ENCODE measurements around the gene HEXD. TPM values are rescaled to one million over a fixed set of nuclear protein-coding genes. Genes with fewer than 3 reads are reported as not detected.

Gene HEXD
- total RNA-seq, 1 experiment from 2014 or later = 21.7 TPM

GRCh38 chr17:82463391-82463790, 45.2 kb downstream of the HEXD start:
- Histone ChIP-seq H3K27ac (ENCODE audit: low read length) (no peak overlapping the region), H3K9me3 (ENCODE audit: low read length) (no peaks in the 10 kb centered on the region), H2AFZ (ENCODE audit: low read length) (no peak overlapping the region), H3K4me3 (ENCODE audit: low read length) (no peak overlapping the region), H3K4me2 (ENCODE audit: low read depth, low read length, poor library complexity, severe bottlenecking) (no peak overlapping the region), H3K36me3 (ENCODE audit: insufficient read depth, low read length) (peaks cover 15% of the 10 kb centered on the region; the same call in 1 of the 2 replicates), H3K9ac (ENCODE audit: low read length) (no peak overlapping the region), H3K9me2 (replicated peaks; ENCODE audit: insufficient read depth, low read length) (no peaks in the 10 kb centered on the region), H4K20me1 (ENCODE audit: insufficient read depth, low read depth, low read length) (no peaks in the 10 kb centered on the region), H3K79me2 (ENCODE audit: low read length) (peaks cover 14% of the 10 kb centered on the region), H3K27me3 (ENCODE audit: low read length) (no peaks in the 10 kb centered on the region), H3K4me1 (ENCODE audit: low read length) (peaks cover 8% of the 10 kb centered on the region)
- DNase-seq = no peak

- H3K4me1 ChIP-seq (ENCODE audit: low read length) = peaks cover 8% of the 10 kb centered on the region
- no peaks in the 10 kb centered on the region for H3K9me3 ChIP-seq (ENCODE audit: low read length)
- no peak overlapping the region for H3K4me2 ChIP-seq (ENCODE audit: low read depth, low read length, poor library complexity, severe bottlenecking)
- no peaks in the 10 kb centered on the region for H3K9me2 ChIP-seq (replicated peaks; ENCODE audit: insufficient read depth, low read length)
- no peaks in the 10 kb centered on the region for H4K20me1 ChIP-seq (ENCODE audit: insufficient read depth, low read depth, low read length)
- H3K27me3 ChIP-seq (ENCODE audit: low read length) = no peaks in the 10 kb centered on the region
- no peak overlapping the region for H3K27ac ChIP-seq (ENCODE audit: low read length)
- H2AFZ ChIP-seq (ENCODE audit: low read length) = no peak overlapping the region
- no peak overlapping the region for H3K9ac ChIP-seq (ENCODE audit: low read length)
- peaks cover 22% of the 10 kb centered on the region for H3K36me3 ChIP-seq (ENCODE audit: insufficient read depth, low read length)
- no peak for DNase-seq
- H3K4me3 ChIP-seq (ENCODE audit: low read length) = no peak overlapping the region
- H3K79me2 ChIP-seq (ENCODE audit: low read length) = peaks cover 11% of the 10 kb centered on the region
These were observed 45.9 kb downstream of the HEXD start for GRCh38 chr17:82463925-82464566.

DNA sequence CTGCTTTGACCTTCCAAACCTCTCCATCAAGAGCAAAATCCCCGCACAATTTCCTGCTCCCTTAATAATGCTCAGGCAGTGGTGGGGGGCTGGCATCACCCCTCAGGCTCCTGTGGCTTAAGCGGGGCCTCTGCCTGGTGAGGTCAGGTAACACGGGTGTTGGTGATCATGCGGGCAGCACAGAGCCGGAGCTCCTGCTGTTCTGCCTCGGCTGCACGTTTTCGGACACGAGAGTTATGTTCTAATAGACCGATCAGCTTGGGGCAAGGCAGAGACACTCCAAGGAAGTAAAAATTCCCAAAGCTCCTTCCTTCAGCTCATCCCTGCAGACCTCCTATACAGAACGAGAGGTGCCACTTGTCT, 46.4 kb downstream of the HEXD start:
- no peak for DNase-seq
- H3K4me2 ChIP-seq (ENCODE audit: low read depth, low read length, poor library complexity, severe bottlenecking) = no peak overlapping the region
- H4K20me1 ChIP-seq (ENCODE audit: insufficient read depth, low read depth, low read length) = no peaks in the 10 kb centered on the region
- no peak overlapping the region for H2AFZ ChIP-seq (ENCODE audit: low read length)
- no peaks in the 10 kb centered on the region for H3K27me3 ChIP-seq (ENCODE audit: low read length)
- peaks cover 4% of the 10 kb centered on the region for H3K4me1 ChIP-seq (ENCODE audit: low read length)
- H3K79me2 ChIP-seq (ENCODE audit: low read length) = peaks cover 6% of the 10 kb centered on the region
- no peaks in the 10 kb centered on the region for H3K9me2 ChIP-seq (replicated peaks; ENCODE audit: insufficient read depth, low read length)
- no peak overlapping the region for H3K9ac ChIP-seq (ENCODE audit: low read length)
- no peak overlapping the region for H3K4me3 ChIP-seq (ENCODE audit: low read length)
- H3K27ac ChIP-seq (ENCODE audit: low read length) = no peak overlapping the region
- H3K9me3 ChIP-seq (ENCODE audit: low read length) = no peaks in the 10 kb centered on the region
- H3K36me3 ChIP-seq (ENCODE audit: insufficient read depth, low read length) = peaks cover 23% of the 10 kb centered on the region

- Histone ChIP-seq H4K20me1 (ENCODE audit: insufficient read depth, low read depth, low read length) (no peaks in the 10 kb centered on the region), H3K4me2 (ENCODE audit: low read depth, low read length, poor library complexity, severe bottlenecking) (no peak overlapping the region), H3K9ac (ENCODE audit: low read length) (no peak overlapping the region), H3K4me3 (ENCODE audit: low read length) (no peak overlapping the region), H3K27me3 (ENCODE audit: low read length) (no peaks in the 10 kb centered on the region), H3K9me2 (replicated peaks; ENCODE audit: insufficient read depth, low read length) (no peaks in the 10 kb centered on the region), H3K79me2 (ENCODE audit: low read length) (peaks cover under 1% of the 10 kb centered on the region), H3K36me3 (ENCODE audit: insufficient read depth, low read length) (peaks cover 27% of the 10 kb centered on the region), H2AFZ (ENCODE audit: low read length) (no peak overlapping the region), H3K27ac (ENCODE audit: low read length) (no peak overlapping the region), H3K4me1 (ENCODE audit: low read length) (no peaks in the 10 kb centered on the region), H3K9me3 (ENCODE audit: low read length) (no peaks in the 10 kb centered on the region)
- DNase-seq = no peak
These were observed 47.0 kb downstream of the HEXD start for GRCh38 chr17:82465023-82465603.

DNA sequence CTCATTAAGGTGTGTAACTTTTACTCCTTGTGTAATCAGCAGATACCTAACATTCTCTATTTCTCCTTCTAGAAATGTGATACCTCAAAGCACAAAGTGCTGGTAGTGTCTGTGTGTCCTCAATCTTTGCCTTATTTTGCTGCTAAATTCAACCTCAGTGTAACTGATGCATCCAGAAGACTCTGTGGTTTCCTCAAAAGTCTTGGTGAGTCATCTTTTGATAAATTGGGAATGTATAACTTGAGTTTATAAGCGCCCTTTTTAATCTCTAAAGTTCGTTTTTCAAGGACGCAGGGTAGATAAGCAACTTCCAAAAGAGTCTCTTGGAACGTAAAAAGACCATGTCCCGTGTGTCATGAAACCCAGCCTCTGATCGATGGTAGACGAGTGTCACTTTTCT, 50.5 kb downstream of the HEXD start:
- DNase-seq = no peak
- H2AFZ ChIP-seq (ENCODE audit: low read length) = no peak overlapping the region
- no peaks in the 10 kb centered on the region for H3K79me2 ChIP-seq (ENCODE audit: low read length)
- no peak overlapping the region for H3K4me2 ChIP-seq (ENCODE audit: low read depth, low read length, poor library complexity, severe bottlenecking)
- H3K9me3 ChIP-seq (ENCODE audit: low read length) = no peaks in the 10 kb centered on the region
- H3K4me3 ChIP-seq (ENCODE audit: low read length) = no peak overlapping the region
- no peaks in the 10 kb centered on the region for H4K20me1 ChIP-seq (ENCODE audit: insufficient read depth, low read depth, low read length)
- no peaks in the 10 kb centered on the region for H3K9me2 ChIP-seq (replicated peaks; ENCODE audit: insufficient read depth, low read length)
- no peak overlapping the region for H3K9ac ChIP-seq (ENCODE audit: low read length)
- H3K27ac ChIP-seq (ENCODE audit: low read length) = no peak overlapping the region
- H3K27me3 ChIP-seq (ENCODE audit: low read length) = no peaks in the 10 kb centered on the region
- no peaks in the 10 kb centered on the region for H3K4me1 ChIP-seq (ENCODE audit: low read length)
- peaks cover 27% of the 10 kb centered on the region for H3K36me3 ChIP-seq (ENCODE audit: insufficient read depth, low read length)

DNA sequence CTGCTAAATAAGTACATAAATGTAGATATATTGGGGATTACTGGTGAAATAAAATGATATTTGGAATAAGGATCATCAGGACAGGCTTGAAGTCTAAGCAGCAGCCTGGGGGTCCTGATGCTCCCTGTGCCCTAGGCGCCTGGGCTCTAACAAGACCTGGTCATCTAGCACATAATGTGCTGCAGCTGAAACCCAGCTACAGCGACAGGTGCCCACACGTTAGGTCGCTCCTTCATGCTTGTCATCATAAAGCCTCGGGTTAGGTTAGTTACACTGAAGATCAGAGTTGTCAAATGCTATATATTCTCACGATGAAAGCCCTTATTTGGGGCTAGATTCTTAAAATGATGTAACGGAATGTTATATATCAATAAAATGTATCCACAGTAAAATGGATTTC, 51.9 kb downstream of the HEXD start:
- Histone ChIP-seq H2AFZ (ENCODE audit: low read length) (no peak overlapping the region), H3K9ac (ENCODE audit: low read length) (no peak overlapping the region), H4K20me1 (ENCODE audit: insufficient read depth, low read depth, low read length) (no peaks in the 10 kb centered on the region), H3K9me2 (replicated peaks; ENCODE audit: insufficient read depth, low read length) (no peaks in the 10 kb centered on the region), H3K27me3 (ENCODE audit: low read length) (no peaks in the 10 kb centered on the region), H3K4me1 (ENCODE audit: low read length) (no peaks in the 10 kb centered on the region), H3K9me3 (ENCODE audit: low read length) (no peaks in the 10 kb centered on the region), H3K4me2 (ENCODE audit: low read depth, low read length, poor library complexity, severe bottlenecking) (no peak overlapping the region), H3K79me2 (ENCODE audit: low read length) (no peaks in the 10 kb centered on the region), H3K27ac (ENCODE audit: low read length) (no peak overlapping the region), H3K4me3 (ENCODE audit: low read length) (no peak overlapping the region), H3K36me3 (ENCODE audit: insufficient read depth, low read length) (peaks cover 24% of the 10 kb centered on the region)
- no peak for DNase-seq

DNA sequence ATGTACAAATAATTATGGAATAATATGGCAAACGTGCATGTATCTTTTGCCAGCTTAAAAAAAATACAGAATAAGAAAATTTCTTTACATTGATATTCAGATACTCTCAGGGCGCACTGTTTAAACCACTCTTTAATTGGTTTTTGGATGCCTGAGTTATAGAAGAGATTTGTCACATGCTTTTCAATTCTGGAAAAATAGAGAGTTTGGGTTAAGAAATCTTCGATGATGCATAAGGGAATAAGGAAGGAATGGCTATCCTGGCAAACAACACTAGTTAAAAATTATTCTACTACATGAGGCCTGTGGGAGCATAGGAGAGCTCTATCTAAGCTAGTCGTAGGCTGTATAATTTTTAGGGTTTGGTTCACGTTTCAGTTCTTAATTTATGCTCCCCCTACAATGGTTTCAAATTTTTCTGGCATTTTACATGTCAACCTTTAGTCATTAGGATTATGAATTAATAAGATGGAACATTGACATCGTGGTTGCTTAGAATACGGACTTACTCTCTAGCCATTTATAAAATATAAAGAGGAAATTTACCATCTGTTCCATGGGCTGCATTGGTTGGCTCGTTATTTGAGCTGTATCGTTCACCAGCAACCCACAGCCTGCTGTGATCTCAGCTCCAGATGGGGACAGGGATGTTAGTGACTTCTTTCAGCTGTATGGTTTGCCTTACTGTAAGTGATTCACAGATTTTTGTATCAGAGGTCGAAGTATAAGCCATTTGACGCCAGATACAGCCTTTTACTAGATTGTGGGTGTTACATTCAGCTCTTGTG, 56.3 kb downstream of the HEXD start:
- no peak overlapping the region for H3K27ac ChIP-seq (ENCODE audit: low read length)
- no peak for DNase-seq
- no peak overlapping the region for H3K9ac ChIP-seq (ENCODE audit: low read length)
- no peak overlapping the region for H2AFZ ChIP-seq (ENCODE audit: low read length)
- H3K79me2 ChIP-seq (ENCODE audit: low read length) = no peaks in the 10 kb centered on the region
- H3K27me3 ChIP-seq (ENCODE audit: low read length) = no peaks in the 10 kb centered on the region
- no peaks in the 10 kb centered on the region for H3K9me2 ChIP-seq (replicated peaks; ENCODE audit: insufficient read depth, low read length)
- no peaks in the 10 kb centered on the region for H4K20me1 ChIP-seq (ENCODE audit: insufficient read depth, low read depth, low read length)
- H3K4me3 ChIP-seq (ENCODE audit: low read length) = no peak overlapping the region
- no peak overlapping the region for H3K4me2 ChIP-seq (ENCODE audit: low read depth, low read length, poor library complexity, severe bottlenecking)
- H3K9me3 ChIP-seq (ENCODE audit: low read length) = no peaks in the 10 kb centered on the region
- no peaks in the 10 kb centered on the region for H3K4me1 ChIP-seq (ENCODE audit: low read length)
- H3K36me3 ChIP-seq (ENCODE audit: insufficient read depth, low read length) = peaks cover 13% of the 10 kb centered on the region; the same call in 1 of the 2 replicates

DNA sequence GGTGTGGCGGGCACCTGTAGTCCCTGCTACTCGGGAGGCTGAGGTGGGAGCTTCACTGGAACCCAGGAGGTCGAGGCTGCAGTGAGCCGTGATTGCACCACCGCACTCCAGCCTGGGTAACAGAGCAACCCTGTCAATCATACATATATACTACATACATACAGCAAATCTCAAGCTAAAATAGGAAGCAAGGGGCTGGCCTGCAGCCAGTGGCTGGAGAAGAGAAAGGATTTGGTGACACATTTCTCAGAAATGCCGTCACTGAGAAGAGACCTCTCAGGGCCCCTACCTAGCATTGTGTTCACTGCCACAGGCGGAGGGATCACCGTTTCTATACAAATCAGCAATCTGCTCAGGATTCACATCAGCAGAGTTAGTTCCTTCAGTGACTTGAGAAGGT, 57.3 kb downstream of the HEXD start:
- Histone ChIP-seq H3K79me2 (ENCODE audit: low read length) (no peaks in the 10 kb centered on the region), H3K27ac (ENCODE audit: low read length) (no peak overlapping the region), H3K4me3 (ENCODE audit: low read length) (no peak overlapping the region), H3K27me3 (ENCODE audit: low read length) (no peaks in the 10 kb centered on the region), H2AFZ (ENCODE audit: low read length) (no peak overlapping the region), H3K9me3 (ENCODE audit: low read length) (no peaks in the 10 kb centered on the region), H3K4me2 (ENCODE audit: low read depth, low read length, poor library complexity, severe bottlenecking) (no peak overlapping the region), H4K20me1 (ENCODE audit: insufficient read depth, low read depth, low read length) (no peaks in the 10 kb centered on the region), H3K9ac (ENCODE audit: low read length) (no peak overlapping the region), H3K36me3 (ENCODE audit: insufficient read depth, low read length) (peaks cover 8% of the 10 kb centered on the region; the same call in 1 of the 2 replicates), H3K4me1 (ENCODE audit: low read length) (no peaks in the 10 kb centered on the region), H3K9me2 (replicated peaks; ENCODE audit: insufficient read depth, low read length) (no peaks in the 10 kb centered on the region)
- no peak for DNase-seq

Measured in Karpas-422 (cell line).